HG03039 (cell line): Measurements from ENCODE around the gene PPA1.
A peak's percentile ranks its signal among the peaks of the same experiment; 100 is the strongest.
"Not testable (repeated sequence)": the region's sequence is repeated elsewhere in the genome, so short reads cannot be mapped to it uniquely, and the experiment has no call there.

Experiments used
- ATAC-seq: cut with Tn5 transposase; IDR thresholded peaks from one replicate; pipeline ENCODE4 v1.9.1; 2021; ENCODE audit warnings: mild to moderate bottlenecking, moderate library complexity; ENCODE audit not compliant: unreplicated experiment

Gene PPA1

GRCh38 chr10:70233109-70233938 is at the start of gene PPA1:
Gene PPA1, minus strand, starts transcription at chr10:70233429. Its CDS starts 102 bp downstream, at chr10:70233327.
- peak; percentile 81 for ATAC-seq

- no peak for ATAC-seq
Measured at GRCh38 chr10:70281609-70282008, 48.4 kb upstream of the PPA1 start.

DNA sequence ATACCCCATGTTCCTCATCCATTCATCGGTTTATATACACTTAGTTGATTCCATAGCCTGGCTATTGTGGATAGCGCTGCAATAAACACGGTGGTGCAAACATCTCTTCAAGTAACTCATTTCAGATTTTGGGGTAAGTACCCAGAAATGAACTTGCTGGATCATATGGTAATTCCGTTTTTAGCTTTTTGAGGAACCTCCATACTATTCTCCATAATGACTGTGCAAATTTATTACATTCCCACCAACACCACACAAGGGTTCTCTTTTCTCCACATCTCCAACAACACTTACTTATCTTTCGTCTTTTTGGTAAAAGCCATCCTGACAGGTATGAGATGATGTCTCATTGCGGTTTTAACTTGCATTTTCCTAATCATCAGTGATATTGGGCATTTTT is 46.9 kb upstream of the PPA1 start:
- ATAC-seq = no peak

DNA sequence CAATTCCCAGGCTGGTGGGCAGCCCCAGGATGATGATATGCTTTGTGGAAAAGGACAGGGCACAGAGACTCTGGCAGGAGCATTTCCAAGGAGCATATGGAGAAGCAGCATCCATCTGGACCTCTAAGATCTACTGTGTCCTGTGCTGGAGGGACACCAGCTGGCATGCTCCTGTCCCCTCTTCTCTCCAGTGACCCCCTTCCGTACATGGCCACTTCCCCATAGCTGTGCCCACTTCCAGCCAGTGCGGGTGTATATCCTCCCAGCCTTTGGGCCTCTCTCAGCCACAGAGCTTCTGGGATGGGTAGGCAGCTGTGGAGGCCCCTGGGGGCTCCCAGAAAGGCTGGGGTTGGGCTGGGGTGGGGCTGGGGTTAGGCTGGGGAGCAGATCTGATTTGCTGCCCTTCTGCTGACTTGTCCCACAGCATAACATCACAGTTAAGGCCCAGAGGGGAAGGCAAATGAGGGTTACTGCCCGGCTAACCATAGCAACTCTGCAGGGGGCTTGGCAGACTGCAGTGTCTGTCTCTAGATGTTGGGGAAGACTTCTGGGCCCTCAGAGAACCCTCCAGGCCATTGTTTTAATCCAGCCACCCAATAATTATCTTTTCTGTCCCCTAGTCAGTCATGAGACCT is 44.3 kb upstream of the PPA1 start:
- no peak for ATAC-seq

DNA sequence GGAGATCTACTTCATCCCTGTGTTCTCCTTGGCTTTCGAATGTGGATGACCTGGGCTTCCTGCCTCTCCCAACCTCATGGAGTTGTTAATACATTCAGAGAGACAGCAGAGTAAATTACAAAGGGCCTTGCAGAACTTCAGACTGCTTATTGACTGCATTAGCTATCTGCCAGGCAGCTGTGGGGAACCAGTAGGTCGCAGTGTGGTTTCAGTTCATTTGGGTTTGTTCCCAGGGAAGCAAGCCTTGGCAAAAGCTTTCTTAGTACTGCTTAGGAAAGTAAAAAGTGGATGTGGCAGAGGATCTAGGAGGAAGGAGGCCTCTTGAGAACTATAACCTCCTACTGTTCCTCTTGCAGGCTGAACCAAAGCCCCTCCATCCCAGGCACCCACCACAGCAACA is 41.4 kb upstream of the PPA1 start:
- ATAC-seq = no peak

DNA sequence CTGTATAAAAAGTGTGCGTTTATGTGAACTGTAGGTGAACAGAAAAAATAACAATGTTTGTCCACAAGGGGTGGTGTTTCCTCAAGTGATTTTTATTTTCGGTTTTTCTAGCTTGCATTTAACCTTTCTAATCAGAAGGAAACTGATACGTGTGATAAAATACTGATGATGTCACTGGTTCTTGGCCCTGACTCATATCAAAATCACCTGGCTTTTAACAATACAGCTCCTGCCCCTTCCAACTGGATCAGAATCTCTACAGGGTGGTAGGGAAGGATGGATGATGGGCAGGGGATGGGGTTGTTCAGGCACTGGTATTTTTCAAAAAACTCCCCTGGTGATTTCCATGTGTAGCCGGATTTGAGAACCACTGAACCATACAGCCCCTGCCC is 39.7 kb upstream of the PPA1 start:
- ATAC-seq = no peak

- no peak for ATAC-seq
Measured at GRCh38 chr10:70271996-70272924, 39.0 kb upstream of the PPA1 start.

DNA sequence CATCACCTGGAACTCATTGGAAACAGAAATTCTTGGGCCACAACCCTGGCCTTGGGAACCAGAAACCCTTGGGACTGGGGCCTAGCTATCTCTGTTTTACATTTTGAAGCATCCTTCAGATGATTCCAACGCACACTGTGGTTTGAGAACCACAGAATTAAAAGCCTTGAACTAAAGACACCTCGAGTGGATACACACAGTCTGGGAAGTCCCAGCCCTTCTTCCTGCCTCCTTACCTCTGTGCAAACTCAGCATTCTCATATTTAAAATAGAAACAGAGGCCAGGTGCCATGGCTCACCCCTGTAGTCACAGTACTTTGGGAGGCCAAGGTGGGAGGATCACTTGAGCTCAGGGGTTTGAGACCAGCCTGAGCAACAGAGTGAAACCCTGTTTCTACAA is 37.7 kb upstream of the PPA1 start:
- ATAC-seq = no peak

DNA sequence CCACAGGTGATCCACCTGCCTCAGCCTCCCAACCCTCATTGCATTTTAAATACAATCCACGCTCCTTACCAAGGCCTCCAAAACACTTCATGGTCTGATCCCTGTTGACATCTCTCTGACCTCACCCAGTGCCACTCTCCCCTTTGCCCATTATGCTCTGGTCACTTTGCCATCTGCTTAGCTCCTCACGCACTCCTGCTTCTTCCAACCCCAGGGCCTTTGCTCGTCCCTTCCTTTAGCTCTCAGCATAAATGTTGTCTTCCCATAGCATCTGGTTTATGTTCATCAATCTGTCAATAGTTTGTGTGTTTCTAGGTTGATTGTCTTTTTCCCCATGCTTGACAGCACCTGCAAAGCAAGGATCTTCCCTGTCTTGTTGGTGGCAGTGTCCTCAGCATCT is 36.5 kb upstream of the PPA1 start:
- no peak for ATAC-seq

GRCh38 chr10:70268376-70268775 is 35.1 kb upstream of the PPA1 start:
- ATAC-seq = no peak

DNA sequence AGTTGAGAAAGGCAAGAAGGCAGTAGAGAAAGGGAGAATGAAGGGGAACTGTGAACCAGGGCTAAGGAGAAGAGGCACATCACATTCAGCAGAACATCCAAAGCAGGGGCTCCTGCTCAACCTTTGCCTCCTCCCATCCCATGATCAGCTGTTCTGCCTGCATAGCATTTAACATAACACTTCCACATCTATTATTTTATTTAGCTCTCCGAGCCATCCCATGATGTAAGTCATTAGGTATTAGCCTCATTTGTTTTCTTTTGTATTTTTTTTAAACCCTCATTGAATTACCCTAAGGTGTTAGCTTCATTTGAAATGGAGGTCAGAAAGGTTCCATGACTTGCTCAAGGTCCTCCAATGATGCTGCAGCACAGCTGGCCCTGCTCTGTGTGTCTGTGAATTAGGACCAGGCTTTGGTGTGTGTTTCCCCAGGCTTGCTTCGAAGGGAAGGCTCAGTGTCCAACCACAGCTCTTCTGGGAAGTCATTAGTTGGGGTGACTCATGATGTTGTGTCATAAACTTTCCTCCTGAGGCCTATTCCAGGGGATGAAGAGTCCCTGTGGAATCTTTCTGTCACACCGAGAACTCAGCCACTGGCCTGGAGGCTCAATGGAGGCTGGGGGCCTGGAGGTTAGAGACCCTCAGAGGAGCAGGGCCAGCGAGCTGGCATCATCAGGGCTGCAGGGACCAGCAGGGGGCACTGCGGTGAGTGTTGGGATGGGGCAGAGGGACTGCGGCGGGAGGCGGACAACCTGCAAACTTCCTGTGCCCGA is 34.1 kb upstream of the PPA1 start:
- no peak for ATAC-seq

GRCh38 chr10:70266701-70267100 is 33.5 kb upstream of the PPA1 start:
- ATAC-seq = no peak

GRCh38 chr10:70266056-70266455 is 32.8 kb upstream of the PPA1 start:
- ATAC-seq = no peak

GRCh38 chr10:70265032-70265689 is 31.9 kb upstream of the PPA1 start:
- ATAC-seq = no peak

DNA sequence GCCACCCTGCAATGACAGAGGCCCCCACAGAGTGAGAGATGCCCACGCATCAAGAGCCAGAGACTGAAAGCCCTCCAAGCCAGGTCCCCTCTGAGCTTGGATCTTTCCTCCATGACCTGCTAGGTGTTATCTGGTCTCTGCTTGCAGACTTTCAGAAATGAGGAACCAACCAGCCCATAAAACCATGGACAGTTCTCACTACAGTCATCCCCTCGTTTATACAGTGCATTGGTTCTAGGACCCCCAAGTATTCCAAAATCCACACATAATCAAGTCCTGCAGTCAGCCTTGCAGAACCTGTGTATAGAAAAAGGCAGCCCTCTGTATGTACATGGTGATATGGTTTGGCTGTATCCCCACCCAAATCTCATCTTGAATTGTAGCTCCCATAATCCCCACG is 27.5 kb upstream of the PPA1 start:
- no peak for ATAC-seq

GRCh38 chr10:70260259-70260658 is 27.0 kb upstream of the PPA1 start:
- ATAC-seq = no peak

DNA sequence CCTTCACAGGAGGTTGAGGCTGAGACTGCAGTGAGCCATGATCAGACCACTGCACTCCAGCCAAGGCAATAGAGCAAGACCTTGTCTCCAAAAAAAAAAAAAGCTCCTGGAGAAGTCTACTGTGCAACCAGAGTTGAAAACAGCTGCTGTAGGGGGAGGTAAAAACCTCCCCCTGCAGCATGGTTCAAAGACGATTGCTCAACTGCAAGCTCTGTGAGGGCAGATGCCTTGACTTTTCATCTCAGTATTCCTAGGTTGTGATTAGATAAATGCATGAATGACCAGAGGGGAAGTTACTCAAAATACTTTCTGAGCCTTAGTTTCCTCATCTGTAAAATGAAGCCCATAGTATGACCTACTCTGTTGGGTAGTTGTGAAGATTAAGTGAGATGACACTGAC is 25.0 kb upstream of the PPA1 start:
- no peak for ATAC-seq

- ATAC-seq = not testable (repeated sequence)
Measured at GRCh38 chr10:70257816-70258215, 24.6 kb upstream of the PPA1 start.

GRCh38 chr10:70256463-70256862 is 23.2 kb upstream of the PPA1 start:
- no peak for ATAC-seq
